Mucosa of descending colon (tissue), 3 donors: ENCODE measurements around the gene PADI1. TPM values are rescaled to one million over a fixed set of nuclear protein-coding genes. Genes with fewer than 3 reads are reported as not detected.

ENCODE experiments used
- ATAC-seq: fragments of 200-7000 bp; cut with Tn5 transposase; one replicate; pipeline ENCODE4 v1.9.1; 2020; ENCODE audit warnings: mild to moderate bottlenecking, moderate library complexity
- DNase-seq, 3 donors: peaks; one replicate each; pipeline ENCODE4 v3.0.0-alpha.2; 2020
- H3K36me3 ChIP-seq: fragments of 200-600 bp; one replicate; pipeline ENCODE4 v1.8.0; 2021; ENCODE audit warnings: low read depth, mild to moderate bottlenecking
- H3K4me1 ChIP-seq: fragments of 200-600 bp; one replicate; pipeline ENCODE4 v1.8.0; 2021; ENCODE audit warnings: low read depth, mild to moderate bottlenecking
- H3K4me3 ChIP-seq: fragments of 200-600 bp; one replicate; pipeline ENCODE4 v1.8.0; 2021; ENCODE audit warnings: mild to moderate bottlenecking
- H3K9me3 ChIP-seq: fragments of 200-600 bp; one replicate; pipeline ENCODE4 v1.8.0; 2021; ENCODE audit warnings: mild to moderate bottlenecking
- CTCF ChIP-seq: fragments of 200-600 bp; IDR thresholded peaks from one replicate; pipeline ENCODE4 v1.8.0; 2022; ENCODE audit warnings: antibody characterized with exemption, mild to moderate bottlenecking
- intact Hi-C, 2 donors: fragments of 100-400 bp; cut with DNase I in 1 of 2; cut with micrococcal nuclease in 1 of 2; formaldehyde crosslinking; loops; one replicate each; pipeline versions ENCODE4 v1.11.0 to v1.11.1; 2022; cut with DNase I, micrococcal nuclease
- total RNA-seq, 3 donors: library from RNA; stranded (reverse); fragmentation: NEBNext Ultra II Directional in 2 of 3; extraction: Animal tissue kit (Norgen Biotek cat#: 25700) in 2 of 3; gene quantifications; one replicate each; pipeline versions ENCODE4 v1.2.1 to v1.2.4, GENCODE V29; 2021 to 2023
- donor health status: DM: no; HTN: no; CAD: no; lungs with moderate emphysema.
- donor health status: DM: no; HTN: no; CAD: no.
- donor health status: DM: no; HTN: yes; CAD: no.

The PADI1 gene
- total RNA-seq, 3 donors from 2014 or later, result 0.25 to 0.65 (median 0.38) TPM

GRCh38 chr1:17184161-17184665 lies 20.7 kb upstream of the PADI1 start:
- DNase-seq (no peak), ATAC-seq (no peak)
- intact Hi-C loops, result no loop called here
- Histone ChIP-seq H3K4me1 (no peaks in the 10 kb centered on the region), H3K36me3 (no peaks in the 10 kb centered on the region), H3K9me3 (no peaks in the 10 kb centered on the region), H3K4me3 (no peak overlapping the region)
- TF ChIP-seq CTCF, result no peak

- H3K4me1 ChIP-seq, result no peaks in the 10 kb centered on the region
- no peak for TF ChIP-seq CTCF
- no peaks in the 10 kb centered on the region for H3K9me3 ChIP-seq
- ATAC-seq, result no peak
- H3K36me3 ChIP-seq, result no peaks in the 10 kb centered on the region
- intact Hi-C loops, result no loop called here
- H3K4me3 ChIP-seq, result no peak overlapping the region
- no peak for DNase-seq
Observed at GRCh38 chr1:17184822-17185484, 20.0 kb upstream of the PADI1 start.

- intact Hi-C loops, result no loop called here
Observed at GRCh38 chr1:17185485-17185860, 19.5 kb upstream of the PADI1 start.

GRCh38 chr1:17186216-17186909 lies 18.6 kb upstream of the PADI1 start:
- H3K4me1 ChIP-seq, result no peaks in the 10 kb centered on the region
- intact Hi-C loops, result no loop called here
- H3K9me3 ChIP-seq, result no peaks in the 10 kb centered on the region
- no peaks in the 10 kb centered on the region for H3K36me3 ChIP-seq
- no peak for TF ChIP-seq CTCF
- ATAC-seq (no peak), DNase-seq (no peak)
- H3K4me3 ChIP-seq, result no peak overlapping the region

More at GRCh38 chr1:17185485-17185860, 19.5 kb upstream of the PADI1 start:
- Histone ChIP-seq H3K4me3 (no peak overlapping the region), H3K9me3 (no peaks in the 10 kb centered on the region), H3K36me3 (no peaks in the 10 kb centered on the region), H3K4me1 (no peaks in the 10 kb centered on the region)
- no peak for ATAC-seq
- no peak for DNase-seq
- no peak for TF ChIP-seq CTCF

- Histone ChIP-seq H3K4me3 (no peak overlapping the region), H3K9me3 (no peaks in the 10 kb centered on the region), H3K4me1 (no peaks in the 10 kb centered on the region), H3K36me3 (no peaks in the 10 kb centered on the region)
- no peak for DNase-seq
- no peak for TF ChIP-seq CTCF
- intact Hi-C loops, result no loop called here
- ATAC-seq, result no peak
Observed at GRCh38 chr1:17187051-17187450, 17.9 kb upstream of the PADI1 start.
